Astrocyte of the hippocampus (primary cell): ENCODE results near the gene GSTP1.
A peak's percentile ranks its signal among the peaks of the same experiment; 100 is the strongest.

ENCODE experiments used
- DNase-seq: peaks from one replicate; pipeline ENCODE4 v3.0.0; 2011; ENCODE audit warnings: low read depth, low spot score

The GSTP1 gene

DNA sequence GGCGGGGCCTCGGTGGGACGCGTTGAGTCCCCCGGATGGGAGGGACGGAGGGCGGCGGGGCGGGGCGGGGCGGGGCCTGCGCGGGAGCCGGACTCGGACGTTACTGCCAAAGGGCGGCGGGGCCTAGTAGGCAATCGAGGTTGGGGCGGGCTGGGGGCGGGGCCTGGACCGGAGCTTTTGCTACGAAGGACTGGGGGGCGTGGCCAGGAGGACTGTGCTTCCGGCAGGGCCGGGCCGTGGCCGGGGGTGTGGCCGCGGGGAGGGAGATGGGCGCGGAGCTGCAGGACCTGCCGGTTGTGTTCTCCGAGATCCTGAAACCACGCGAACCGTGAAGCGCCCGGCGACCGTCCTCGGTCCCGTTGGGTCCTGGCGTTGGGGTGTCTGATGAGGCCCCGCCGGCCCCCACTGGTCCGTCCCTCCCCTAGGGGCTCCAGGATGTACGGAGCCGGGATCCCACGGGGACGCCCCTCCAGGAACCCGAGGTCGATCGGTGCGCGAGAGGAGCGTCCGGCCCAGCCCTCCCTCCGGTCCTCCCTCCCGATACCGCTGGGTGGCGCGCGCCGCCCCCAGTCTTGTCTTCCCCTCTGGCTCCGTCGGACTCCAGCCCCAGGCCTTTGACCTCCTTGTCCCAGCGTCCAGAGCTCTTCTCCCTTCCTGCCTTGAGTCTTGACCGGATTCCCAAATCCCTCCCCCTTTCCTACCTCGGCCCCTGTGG lies 46.8 kb downstream of the GSTP1 start:
- DNase-seq, result peak; percentile 99

- no peak for DNase-seq
Observed at GRCh38 chr11:67630943-67631331, 47.3 kb downstream of the GSTP1 start.

- no peak for DNase-seq
Observed at GRCh38 chr11:67631411-67631810, 47.8 kb downstream of the GSTP1 start.

GRCh38 chr11:67631853-67632174 lies 48.2 kb downstream of the GSTP1 start:
- DNase-seq, result no peak

- no peak for DNase-seq
Observed at GRCh38 chr11:67632175-67632981, 48.8 kb downstream of the GSTP1 start.

GRCh38 chr11:67632982-67633755 lies 49.6 kb downstream of the GSTP1 start:
- no peak for DNase-seq

DNA sequence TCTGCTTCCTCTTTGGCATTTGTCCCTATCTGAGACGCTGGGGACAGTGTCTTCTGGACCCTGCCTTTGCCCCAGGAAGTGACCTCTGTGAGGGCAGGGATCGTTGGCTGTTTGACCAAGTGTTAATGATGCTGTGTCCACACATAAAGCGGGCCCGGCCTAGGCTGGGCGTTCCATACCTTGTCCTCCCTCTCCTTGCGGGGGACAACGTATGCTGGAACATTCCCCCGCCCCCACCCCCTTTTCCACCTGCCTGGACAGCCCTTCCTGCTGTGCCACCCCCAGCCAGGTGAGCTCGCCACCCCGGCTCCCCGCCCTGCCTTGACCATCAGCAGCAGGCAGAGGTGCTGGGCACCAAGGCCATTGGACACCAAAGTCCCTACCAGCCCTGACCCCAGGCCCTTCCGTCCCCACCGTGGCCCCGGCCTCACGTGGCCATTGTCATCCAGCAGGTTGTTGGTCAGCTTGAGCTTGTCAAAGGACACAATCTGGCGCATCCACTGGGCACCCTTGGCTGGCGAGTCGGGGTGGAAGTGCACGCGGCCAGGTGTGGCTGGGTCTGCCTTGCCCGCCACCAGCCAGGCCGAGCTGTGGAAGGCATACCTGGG lies 50.2 kb downstream of the GSTP1 start:
- DNase-seq, result no peak

- no peak for DNase-seq
Observed at GRCh38 chr11:67634366-67635230, 51.0 kb downstream of the GSTP1 start.

DNA sequence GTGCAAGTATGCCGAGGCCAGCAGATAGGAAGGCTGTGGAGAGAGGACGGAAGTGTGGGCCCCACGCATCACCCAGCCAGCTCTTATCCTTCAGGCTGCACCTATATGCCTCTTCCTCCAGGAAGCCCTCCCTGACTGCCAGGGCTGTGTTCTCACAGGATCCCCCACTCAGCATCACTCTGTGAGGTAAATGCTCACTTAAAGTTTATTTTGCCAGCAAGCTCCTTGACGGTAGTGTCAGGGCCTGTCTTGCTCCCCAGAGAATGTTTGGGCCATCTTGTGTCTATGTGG lies 51.6 kb downstream of the GSTP1 start:
- no peak for DNase-seq
